ENCODE data around the gene ANKMY1. TPM values are rescaled to one million over a fixed set of nuclear protein-coding genes. Genes with fewer than 3 reads are reported as not detected.
"Not testable (repeated sequence)": the region's sequence is repeated elsewhere in the genome, so short reads cannot be mapped to it uniquely, and the experiment has no call there.

Gene ANKMY1
- total RNA-seq, 1 donor: 5.2 TPM

DNA sequence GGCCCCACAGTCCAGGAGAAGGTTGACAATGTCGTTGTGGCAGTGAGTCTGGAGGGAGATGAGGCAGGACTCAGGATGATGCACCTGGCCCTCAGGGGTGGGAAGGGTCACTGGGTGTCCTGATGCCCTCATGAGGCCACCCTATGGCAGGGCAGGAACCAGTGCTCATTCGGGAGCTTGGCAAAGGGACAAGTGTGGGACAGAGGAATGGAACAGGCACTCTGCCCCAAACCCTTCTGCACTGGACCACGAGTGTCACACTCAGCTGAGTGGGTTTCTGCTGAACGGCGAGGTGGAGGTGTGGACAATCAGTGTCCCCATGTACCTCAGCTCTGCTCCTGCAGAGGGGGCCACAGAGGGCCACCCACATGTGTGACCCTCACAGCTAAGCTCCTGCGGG lies 32.0 kb downstream of the ANKMY1 start:
- TF ChIP-seq, protein P1, sequence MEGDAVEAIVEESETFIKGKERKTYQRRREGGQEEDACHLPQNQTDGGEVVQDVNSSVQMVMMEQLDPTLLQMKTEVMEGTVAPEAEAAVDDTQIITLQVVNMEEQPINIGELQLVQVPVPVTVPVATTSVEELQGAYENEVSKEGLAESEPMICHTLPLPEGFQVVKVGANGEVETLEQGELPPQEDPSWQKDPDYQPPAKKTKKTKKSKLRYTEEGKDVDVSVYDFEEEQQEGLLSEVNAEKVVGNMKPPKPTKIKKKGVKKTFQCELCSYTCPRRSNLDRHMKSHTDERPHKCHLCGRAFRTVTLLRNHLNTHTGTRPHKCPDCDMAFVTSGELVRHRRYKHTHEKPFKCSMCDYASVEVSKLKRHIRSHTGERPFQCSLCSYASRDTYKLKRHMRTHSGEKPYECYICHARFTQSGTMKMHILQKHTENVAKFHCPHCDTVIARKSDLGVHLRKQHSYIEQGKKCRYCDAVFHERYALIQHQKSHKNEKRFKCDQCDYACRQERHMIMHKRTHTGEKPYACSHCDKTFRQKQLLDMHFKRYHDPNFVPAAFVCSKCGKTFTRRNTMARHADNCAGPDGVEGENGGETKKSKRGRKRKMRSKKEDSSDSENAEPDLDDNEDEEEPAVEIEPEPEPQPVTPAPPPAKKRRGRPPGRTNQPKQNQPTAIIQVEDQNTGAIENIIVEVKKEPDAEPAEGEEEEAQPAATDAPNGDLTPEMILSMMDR (IDR thresholded peaks at IDR 0.05; ENCODE audit: insufficient read depth, low read depth, low read length): no peak
- no peak overlapping the region for H3K4me3 ChIP-seq (ENCODE audit: low read depth, low read length)
- DNase-seq (ENCODE audit: low read depth): no peak

GRCh38 chr2:240524963-240525718 lies 32.6 kb downstream of the ANKMY1 start:
- TF ChIP-seq, protein P1 (IDR thresholded peaks at IDR 0.05; ENCODE audit: insufficient read depth, low read depth, low read length): no peak
- DNase-seq (ENCODE audit: low read depth): no peak
- H3K4me3 ChIP-seq (ENCODE audit: low read depth, low read length): no peak overlapping the region

GRCh38 chr2:240523451-240524281 lies 34.1 kb downstream of the ANKMY1 start:
- no peak for DNase-seq (ENCODE audit: low read depth)
- TF ChIP-seq, protein P1 (IDR thresholded peaks at IDR 0.05; ENCODE audit: insufficient read depth, low read depth, low read length): no peak
- H3K4me3 ChIP-seq (ENCODE audit: low read depth, low read length): no peak overlapping the region

DNA sequence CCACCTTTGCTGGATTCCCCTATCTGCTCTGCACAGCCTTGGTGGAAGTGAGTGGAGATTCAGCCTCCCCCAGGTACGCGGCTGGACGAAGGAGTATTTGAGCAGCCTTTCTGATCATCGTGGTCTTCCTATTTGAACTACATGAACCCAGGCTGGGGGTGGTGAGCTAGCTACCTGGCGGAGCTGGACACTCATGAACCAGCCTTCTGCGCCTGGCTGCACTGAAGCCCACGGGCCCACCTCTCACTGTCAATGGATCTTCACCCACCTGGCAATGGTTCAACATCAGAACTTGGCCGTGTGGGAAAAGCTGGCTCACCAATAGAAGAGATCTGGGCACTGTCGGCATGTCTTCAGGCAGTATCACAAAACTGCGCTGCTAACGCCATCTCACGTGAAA lies 35.4 kb downstream of the ANKMY1 start:
- H3K4me3 ChIP-seq (ENCODE audit: low read depth, low read length): no peak overlapping the region
- TF ChIP-seq, protein P1 (IDR thresholded peaks at IDR 0.05; ENCODE audit: insufficient read depth, low read depth, low read length): no peak
- DNase-seq (ENCODE audit: low read depth): no peak

GRCh38 chr2:240521885-240522284 lies 35.9 kb downstream of the ANKMY1 start:
- DNase-seq (ENCODE audit: low read depth); H3K4me3 ChIP-seq (ENCODE audit: low read depth, low read length): not testable (repeated sequence)

GRCh38 chr2:240520974-240521350 lies 36.8 kb downstream of the ANKMY1 start:
- no peak for DNase-seq (ENCODE audit: low read depth)
- TF ChIP-seq, protein P1 (IDR thresholded peaks at IDR 0.05; ENCODE audit: insufficient read depth, low read depth, low read length): no peak

More at GRCh38 chr2:240520974-240521350, 36.8 kb downstream of the ANKMY1 start:
- H3K4me3 ChIP-seq (ENCODE audit: low read depth, low read length): no peak overlapping the region
